Neural progenitor cell (in vitro differentiated cells): ENCODE measurements around the gene ADCY2.

Experiments
- EZH2 ChIP-seq: fragments of 200-600 bp; sonication (generic); IDR thresholded peaks from 2 replicates; pipeline ENCODE4 v1.6.1; 2017; ENCODE audit warnings: antibody characterized with exemption, mild to moderate bottlenecking, moderate library complexity
- EZH2phosphoT487 ChIP-seq: fragments of 200-600 bp; sonication (generic); IDR thresholded peaks from 2 replicates; pipeline ENCODE4 v1.6.1; 2017; ENCODE audit warnings: antibody characterized with exemption
- TF ChIP-seq, protein P1 (sequence below): fragments of 200-600 bp; sonication (generic); IDR thresholded peaks from 2 replicates; pipeline ENCODE4 v1.5.1; 2017; ENCODE audit warnings: antibody characterized with exemption, mild to moderate bottlenecking

GRCh38 chr5:7855611-7856010 lies 459.7 kb downstream of the ADCY2 start:
- TF ChIP-seq, protein P1, sequence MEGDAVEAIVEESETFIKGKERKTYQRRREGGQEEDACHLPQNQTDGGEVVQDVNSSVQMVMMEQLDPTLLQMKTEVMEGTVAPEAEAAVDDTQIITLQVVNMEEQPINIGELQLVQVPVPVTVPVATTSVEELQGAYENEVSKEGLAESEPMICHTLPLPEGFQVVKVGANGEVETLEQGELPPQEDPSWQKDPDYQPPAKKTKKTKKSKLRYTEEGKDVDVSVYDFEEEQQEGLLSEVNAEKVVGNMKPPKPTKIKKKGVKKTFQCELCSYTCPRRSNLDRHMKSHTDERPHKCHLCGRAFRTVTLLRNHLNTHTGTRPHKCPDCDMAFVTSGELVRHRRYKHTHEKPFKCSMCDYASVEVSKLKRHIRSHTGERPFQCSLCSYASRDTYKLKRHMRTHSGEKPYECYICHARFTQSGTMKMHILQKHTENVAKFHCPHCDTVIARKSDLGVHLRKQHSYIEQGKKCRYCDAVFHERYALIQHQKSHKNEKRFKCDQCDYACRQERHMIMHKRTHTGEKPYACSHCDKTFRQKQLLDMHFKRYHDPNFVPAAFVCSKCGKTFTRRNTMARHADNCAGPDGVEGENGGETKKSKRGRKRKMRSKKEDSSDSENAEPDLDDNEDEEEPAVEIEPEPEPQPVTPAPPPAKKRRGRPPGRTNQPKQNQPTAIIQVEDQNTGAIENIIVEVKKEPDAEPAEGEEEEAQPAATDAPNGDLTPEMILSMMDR = no peak
- TF ChIP-seq EZH2 = no peak
- no peak for TF ChIP-seq EZH2phosphoT487
